PC-9 (cell line): ENCODE measurements around the gene C20orf204.

Source experiments
- CTCF ChIP-seq: fragments of 200-600 bp; sonication (generic); conservative IDR thresholded peaks from 2 replicates; pipeline ENCODE4 v1.6.1; 2017; ENCODE audit warnings: mixed run types, antibody characterized with exemption, mild to moderate bottlenecking, moderate library complexity
- EZH2 ChIP-seq: fragments of 200-600 bp; sonication (generic); IDR thresholded peaks from 2 replicates; pipeline ENCODE4 v1.8.0; 2017; ENCODE audit warnings: antibody characterized with exemption, low read depth

- TF ChIP-seq CTCF (no peak), EZH2 (no peak)
These were observed 43.5 kb downstream of the C20orf204 start, which contains the start of gene RGS19 for GRCh38 chr20:64079273-64080012.
